H1 (cell line): ENCODE data around the gene MAGI2. TPM values are rescaled to one million over a fixed set of nuclear protein-coding genes. Genes with fewer than 3 reads are reported as not detected.

Experiments
- CTCF ChIA-PET: fragments of 300-600 bp; sonication (Branson Sonifier 250); formaldehyde crosslinking; loops from one replicate; lab custom pipeline; 2021; ENCODE audit not compliant: partially characterized antibody; lab: Charles Lee
- POLR2A ChIA-PET: fragments of 300-600 bp; sonication (Branson Sonifier 250); formaldehyde crosslinking; loops from one replicate; lab custom pipeline; 2021; ENCODE audit warnings: inconsistent platforms; ENCODE audit not compliant: partially characterized antibody; lab: Charles Lee
- DNase-seq, 2 experiments: peaks; one replicate each; pipeline versions ENCODE4 v3.0.0 to v3.0.0-alpha.2; 2010 to 2022; ENCODE audit warnings: low spot score in 2 of 2, low read depth in 1 of 2, mixed read lengths in 1 of 2
- FAIRE-seq: peaks from 2 replicates; lab custom pipeline; 2011; peaks lifted over from hg19 to GRCh38; lab: Jason Lieb, UNC
- H2AFZ ChIP-seq: 2 replicates; pipeline ENCODE4 v1.8.1; 2012; ENCODE audit warnings: low read length, inconsistent platforms
- H2AK5ac ChIP-seq: 2 replicates; pipeline ENCODE4 v1.6.1; 2013; ENCODE audit warnings: low read depth, low read length
- H2BK120ac ChIP-seq: replicated peaks from 2 replicates; pipeline ENCODE3; 2013; ENCODE audit warnings: low read depth, low read length, inconsistent platforms
- H2BK12ac ChIP-seq: 2 replicates; pipeline ENCODE4 v1.6.1; 2013; ENCODE audit warnings: low read depth, low read length
- H2BK15ac ChIP-seq: 2 replicates; pipeline ENCODE4 v1.6.1; 2013; ENCODE audit warnings: low read length
- H2BK20ac ChIP-seq: 2 replicates; pipeline ENCODE4 v1.6.1; 2013; ENCODE audit warnings: low read length
- H2BK5ac ChIP-seq: 2 replicates; pipeline ENCODE4 v1.6.1; 2013; ENCODE audit warnings: low read depth, low read length
- H3K14ac ChIP-seq: 2 replicates; pipeline ENCODE4 v1.6.1; 2013; ENCODE audit warnings: inconsistent platforms; ENCODE audit not compliant: insufficient read length
- H3K18ac ChIP-seq: 2 replicates; pipeline ENCODE4 v1.6.1; 2013; ENCODE audit warnings: low read length; ENCODE audit errors: extremely low read depth
- H3K23ac ChIP-seq: 2 replicates; pipeline ENCODE4 v1.6.1; 2013; ENCODE audit warnings: inconsistent platforms; ENCODE audit not compliant: insufficient read length
- H3K23me2 ChIP-seq: 2 replicates; pipeline ENCODE4 v1.6.1; 2013; ENCODE audit warnings: low read depth, low read length
- H3K27ac ChIP-seq: 2 replicates; pipeline ENCODE4 v1.6.1; 2011; ENCODE audit warnings: low read depth, low read length, inconsistent platforms
- H3K27me3 ChIP-seq, 4 experiments: replicated peaks in 1 of 4; 1 replicate in 1 of 4; 2 replicates in 3 of 4; pipeline versions ENCODE4 v1.6.1 to v1.8.1; 2011 to 2013; ENCODE audit warnings: low read length in 3 of 4, mild to moderate bottlenecking in 3 of 4, inconsistent platforms in 2 of 4, mixed read lengths in 2 of 4, moderate library complexity in 1 of 4; ENCODE audit not compliant: control insufficient read depth in 3 of 4, insufficient read depth in 3 of 4; ENCODE audit errors: extremely low read depth in 1 of 4
- H3K36me3 ChIP-seq, 4 experiments: 2 replicates each; pipeline versions ENCODE4 v1.6.1 to v1.8.1; 2011 to 2013; ENCODE audit warnings: mild to moderate bottlenecking in 4 of 4, low read length in 3 of 4, moderate library complexity in 2 of 4, control low read depth in 1 of 4, inconsistent platforms in 1 of 4; ENCODE audit not compliant: insufficient read depth in 4 of 4, control insufficient read depth in 2 of 4
- H3K4ac ChIP-seq: replicated peaks from 2 replicates; pipeline ENCODE3; 2013; ENCODE audit warnings: low read length, low read depth, mixed read lengths, inconsistent platforms; ENCODE audit not compliant: insufficient read length
- H3K4me1 ChIP-seq, 4 experiments: replicated peaks in 1 of 4; 1 replicate in 1 of 4; 2 replicates in 3 of 4; pipeline versions ENCODE4 v1.6.1 to v1.8.1; 2011 to 2013; ENCODE audit warnings: low read length in 3 of 4, inconsistent platforms in 2 of 4, mixed read lengths in 1 of 4; ENCODE audit not compliant: insufficient read depth in 4 of 4, control insufficient read depth in 3 of 4
- H3K4me2 ChIP-seq, 2 experiments: 2 replicates each; pipeline versions ENCODE4 v1.6.1 to v1.8.1; 2011 to 2013; ENCODE audit warnings: low read depth in 2 of 2, low read length in 2 of 2, control low read depth in 1 of 2, inconsistent platforms in 1 of 2, mild to moderate bottlenecking in 1 of 2; ENCODE audit not compliant: insufficient read depth in 1 of 2
- H3K4me3 ChIP-seq, 4 experiments: fragments of 200-600, 300-600 bp in 1 of 4; sonication (generic), shearing (Covaris generic), sonication (Bioruptor Twin) in 1 of 4; 2 replicates each; pipeline versions ENCODE4 v1.5.1 to v1.8.1; 2011 to 2016; ENCODE audit warnings: low read length in 4 of 4, low read depth in 3 of 4, control low read depth in 2 of 4, inconsistent platforms in 2 of 4, mild to moderate bottlenecking in 2 of 4, mixed read lengths in 1 of 4, moderate library complexity in 1 of 4; ENCODE audit not compliant: insufficient read depth in 2 of 4; ENCODE audit errors: extremely low read depth in 1 of 4
- H3K56ac ChIP-seq: replicated peaks from 2 replicates; pipeline ENCODE3; 2013; ENCODE audit warnings: low read depth, mild to moderate bottlenecking, mixed read lengths, low read length, inconsistent platforms; ENCODE audit not compliant: insufficient read length
- H3K79me1 ChIP-seq: 2 replicates; pipeline ENCODE4 v1.6.1; 2013; ENCODE audit warnings: low read depth, low read length, control low read depth
- H3K79me2 ChIP-seq, 2 experiments: 2 replicates each; pipeline versions ENCODE4 v1.6.1 to v1.8.1; 2012 to 2013; ENCODE audit warnings: low read length in 2 of 2, mild to moderate bottlenecking in 2 of 2, inconsistent platforms in 1 of 2; ENCODE audit not compliant: insufficient read depth in 2 of 2, control insufficient read depth in 1 of 2
- H3K9ac ChIP-seq, 4 experiments: replicated peaks in 1 of 4; 1 replicate in 1 of 4; 2 replicates in 3 of 4; pipeline versions ENCODE4 v1.6.1 to v1.8.1; 2011 to 2013; ENCODE audit warnings: low read depth in 3 of 4, low read length in 3 of 4, control low read depth in 2 of 4, mild to moderate bottlenecking in 2 of 4, moderate library complexity in 2 of 4, inconsistent platforms in 1 of 4; ENCODE audit errors: extremely low read depth in 1 of 4
- H3K9me3 ChIP-seq, 2 experiments: 2 replicates each; pipeline versions ENCODE4 v1.6.1 to v1.8.1; 2012 to 2013; ENCODE audit warnings: mild to moderate bottlenecking in 2 of 2, moderate library complexity in 2 of 2, control low read depth in 1 of 2, inconsistent platforms in 1 of 2, low read depth in 1 of 2, low read length in 1 of 2, mixed read lengths in 1 of 2; ENCODE audit not compliant: insufficient read depth in 2 of 2
- H4K20me1 ChIP-seq, 2 experiments: replicated peaks in 1 of 2; 2 replicates each; pipeline versions ENCODE3 to v1.8.1; 2011 to 2013; ENCODE audit warnings: inconsistent platforms in 2 of 2, low read length in 2 of 2, mild to moderate bottlenecking in 1 of 2; ENCODE audit not compliant: insufficient read depth in 2 of 2, control insufficient read depth in 1 of 2
- H4K5ac ChIP-seq: 2 replicates; pipeline ENCODE4 v1.6.1; 2013; ENCODE audit warnings: low read length, low read depth, mixed read lengths, inconsistent platforms; ENCODE audit not compliant: insufficient read length
- H4K8ac ChIP-seq: 2 replicates; pipeline ENCODE4 v1.8.0; 2013; ENCODE audit warnings: mild to moderate bottlenecking, moderate library complexity, low read length, inconsistent platforms; ENCODE audit not compliant: insufficient read depth; ENCODE audit errors: extremely low read depth
- H4K91ac ChIP-seq: replicated peaks from 2 replicates; pipeline ENCODE3; 2013; ENCODE audit warnings: low read length, mixed read lengths, inconsistent platforms; ENCODE audit not compliant: insufficient read length
- ASH2L ChIP-seq: fragments of 200-600, 300-600 bp; sonication (generic); IDR thresholded peaks from one replicate; pipeline ENCODE4 v1.7.1; 2017; ENCODE audit warnings: low read length
- BRCA1 ChIP-seq: IDR thresholded peaks from 2 replicates; pipeline ENCODE4 v1.6.1; 2012; ENCODE audit warnings: low read depth, low read length, improper control_type of control experiment
- JUND ChIP-seq: IDR thresholded peaks from 2 replicates; pipeline ENCODE4 v1.6.1; 2011; ENCODE audit warnings: mild to moderate bottlenecking, improper control_type of control experiment, low read length
- RBBP5 ChIP-seq: IDR thresholded peaks from 2 replicates; pipeline ENCODE4 v1.7.1; 2012; ENCODE audit warnings: low read depth, mild to moderate bottlenecking, inconsistent platforms, low read length, moderate library complexity, borderline replicate concordance
- RFX5 ChIP-seq: IDR thresholded peaks from 2 replicates; pipeline ENCODE4 v1.6.1; 2011; ENCODE audit warnings: low read depth, low read length, improper control_type of control experiment, borderline replicate concordance
- SP2 ChIP-seq: IDR thresholded peaks from 2 replicates; pipeline ENCODE4 v1.6.1; 2012; ENCODE audit warnings: mild to moderate bottlenecking, low read length, inconsistent platforms
- SP4 ChIP-seq: IDR thresholded peaks from 2 replicates; pipeline ENCODE4 v1.6.1; 2012; ENCODE audit warnings: low read length, inconsistent platforms
- TAF1 ChIP-seq: IDR thresholded peaks from 2 replicates; pipeline ENCODE4 v1.6.1; 2011; ENCODE audit warnings: mild to moderate bottlenecking, low read depth, low read length
- TCF12 ChIP-seq: IDR thresholded peaks from 2 replicates; pipeline ENCODE4 v1.6.1; 2011; ENCODE audit warnings: low read depth, mild to moderate bottlenecking, low read length
- TEAD4 ChIP-seq: IDR thresholded peaks from 2 replicates; pipeline ENCODE4 v1.6.1; 2012; ENCODE audit warnings: low read depth, low read length, inconsistent platforms, mixed read lengths
- polyA plus RNA-seq, 7 experiments: library from polyadenylated mRNA; depleted of rRNA in 3 of 7; stranded (reverse) in 5 of 7; unstranded in 2 of 7; fragments of >200 nt in 5 of 7; fragments of 200-250 nt in 2 of 7; gene quantifications; 1 replicate in 5 of 7; 2 replicates in 1 of 7; 4 replicates in 1 of 7; pipeline versions ENCODE4 v1.2.1 to v1.2.3, GENCODE V29; 2011 to 2013; ENCODE audit warnings: missing spikeins in 2 of 7, mixed read lengths in 2 of 7
- total RNA-seq: library from RNA; stranded (reverse); fragmentation: NEBNext Ultra II Directional; extraction: Animal tissue kit (Norgen Biotek cat#: 25700); gene quantifications from 2 replicates; pipeline ENCODE4 v1.2.1, GENCODE V29; 2021

MAGI2 gene
- total and polyA plus RNA-seq, 2 of the 8 experiments (the other 6 are each of a cell fraction or from before 2014, with no cell fraction given), result 6.0 to 27.3 TPM

DNA sequence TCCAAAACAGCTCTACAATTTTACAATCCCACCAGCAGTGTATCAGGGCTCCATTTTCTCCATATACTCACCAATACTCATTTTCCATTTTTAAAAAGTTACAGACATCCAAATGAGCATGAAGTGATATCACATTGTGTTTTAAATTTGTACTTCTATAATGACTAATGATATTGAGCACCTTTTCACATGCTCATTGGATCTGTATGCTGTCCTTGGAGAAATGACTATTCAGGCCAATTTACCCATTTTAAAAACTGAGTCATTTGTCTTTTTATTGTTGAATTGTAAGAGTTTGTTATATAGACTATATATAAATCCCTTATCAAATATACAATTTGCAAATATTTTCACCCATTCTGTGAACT is 162.0 kb downstream of the MAGI2 start:
- Histone ChIP-seq H3K4me2 (no peak overlapping the region), H4K5ac (no peak overlapping the region), H2BK5ac (no peak overlapping the region), H3K79me1 (no peaks in the 10 kb centered on the region), H3K4ac (no peak overlapping the region), H3K4me3 (no peak overlapping the region), H4K20me1 (no peaks in the 10 kb centered on the region), H3K9ac (no peak overlapping the region), H3K23ac (no peak overlapping the region), H2AK5ac (no peak overlapping the region), H3K36me3 (no peaks in the 10 kb centered on the region), H3K4me1 (no peaks in the 10 kb centered on the region), H2BK15ac (no peak overlapping the region), H3K27ac (no peak overlapping the region), H3K23me2 (no peaks in the 10 kb centered on the region), H3K14ac (no peak overlapping the region), H2AFZ (no peak overlapping the region), H4K91ac (no peak overlapping the region), H3K27me3 (no peaks in the 10 kb centered on the region), H2BK12ac (no peak overlapping the region), H2BK120ac (no peak overlapping the region), H3K56ac (no peak overlapping the region), H3K9me3 (no peaks in the 10 kb centered on the region), H3K18ac (no peak overlapping the region), H4K8ac (no peak overlapping the region), H2BK20ac (no peak overlapping the region), H3K79me2 (no peaks in the 10 kb centered on the region)
- ChIA-PET POLR2A (no interaction called here), CTCF (no interaction called here)
- TF ChIP-seq TAF1 (no peak), TCF12 (no peak), SP2 (no peak), TEAD4 (no peak), SP4 (no peak), ASH2L (no peak), RBBP5 (no peak), JUND (no peak), BRCA1 (no peak), RFX5 (no peak)
- DNase-seq, result no peak
- no peak for FAIRE-seq
